Large intestine (tissue), 3 donors: Measurements from ENCODE around the gene SLC6A20. TPM values are rescaled to one million over a fixed set of nuclear protein-coding genes. Genes with fewer than 3 reads are reported as not detected.

Experiments
- DNase-seq, 2 donors: peaks; one replicate each; pipeline versions ENCODE4 v3.0.0 to v3.0.0-alpha.2; 2013
- H3K27ac ChIP-seq: one replicate; pipeline ENCODE4 v1.5.1; 2013; ENCODE audit warnings: low read length
- H3K27me3 ChIP-seq: 2 replicates; pipeline ENCODE4 v1.6.1; 2013; ENCODE audit warnings: low read length; ENCODE audit not compliant: control insufficient read depth, insufficient read depth
- H3K36me3 ChIP-seq: 2 replicates; pipeline ENCODE4 v1.6.1; 2013; ENCODE audit warnings: low read length; ENCODE audit not compliant: control insufficient read depth, insufficient read depth
- H3K4me1 ChIP-seq: one replicate; pipeline ENCODE4 v1.6.1; 2013; ENCODE audit warnings: low read length; ENCODE audit not compliant: control insufficient read depth, insufficient read depth
- H3K4me3 ChIP-seq: one replicate; pipeline ENCODE4 v1.5.1; 2013; ENCODE audit warnings: low read length
- H3K9me3 ChIP-seq: one replicate; pipeline ENCODE4 v1.6.1; 2013; ENCODE audit warnings: mild to moderate bottlenecking, low read depth, low read length, moderate library complexity; ENCODE audit not compliant: control insufficient read depth
- WGBS: methylation state at CpG from one replicate; pipeline ENCODE4 v1.1.5; 2013; ENCODE audit warnings: low lambda C conversion rate; ENCODE audit not compliant: insufficient coverage; 5-methylcytosine and 5-hydroxymethylcytosine counted together
- polyA plus RNA-seq: library from polyadenylated mRNA; unstranded; fragments of 120-200 nt; gene quantifications from one replicate; pipeline ENCODE4 v1.2.1, GENCODE V29; 2013

Gene SLC6A20
- polyA plus RNA-seq, 1 donor, result 57.4 TPM

DNA sequence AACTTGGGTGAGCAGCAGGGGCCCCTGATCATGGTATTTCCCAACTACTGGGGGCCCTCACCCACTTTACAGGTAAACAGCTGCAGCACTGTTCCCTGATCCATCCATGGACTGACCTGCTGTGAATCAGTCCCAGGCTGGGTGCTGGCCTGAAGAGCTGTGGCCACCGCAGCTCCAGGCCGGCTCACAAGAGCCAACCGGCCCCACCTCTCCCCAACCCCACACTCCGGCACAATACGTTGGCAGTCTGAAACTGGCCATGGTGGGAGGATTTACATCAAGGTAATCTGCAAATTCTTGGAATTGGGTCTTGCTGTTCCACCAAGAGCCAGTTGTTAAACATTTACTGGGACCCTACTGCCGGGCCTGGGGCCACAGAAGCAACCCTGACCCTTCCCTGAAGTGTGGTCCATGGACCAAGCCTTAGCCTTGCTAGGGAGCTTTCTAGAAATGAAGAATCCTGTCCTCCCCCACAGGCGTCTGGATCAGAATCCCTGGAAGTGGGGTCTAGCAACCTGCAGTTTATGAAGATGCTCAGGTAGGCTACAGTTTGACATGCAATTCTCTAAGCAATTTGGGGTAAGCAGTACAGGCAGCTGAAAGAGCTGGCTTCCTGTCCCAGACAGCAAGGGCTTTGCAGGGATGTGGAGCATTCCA is 3.7 kb downstream of the SLC6A20 start:
- Histone ChIP-seq H3K27ac (no peak overlapping the region), H3K4me1 (peaks cover 15% of the 10 kb centered on the region), H3K9me3 (peaks cover 5% of the 10 kb centered on the region), H3K27me3 (peaks cover 14% of the 10 kb centered on the region), H3K36me3 (no peaks in the 10 kb centered on the region), H3K4me3 (no peak overlapping the region)
- 40% methylated on average over 1 of the region's 7 CpGs for WGBS
- no peak for DNase-seq

DNA sequence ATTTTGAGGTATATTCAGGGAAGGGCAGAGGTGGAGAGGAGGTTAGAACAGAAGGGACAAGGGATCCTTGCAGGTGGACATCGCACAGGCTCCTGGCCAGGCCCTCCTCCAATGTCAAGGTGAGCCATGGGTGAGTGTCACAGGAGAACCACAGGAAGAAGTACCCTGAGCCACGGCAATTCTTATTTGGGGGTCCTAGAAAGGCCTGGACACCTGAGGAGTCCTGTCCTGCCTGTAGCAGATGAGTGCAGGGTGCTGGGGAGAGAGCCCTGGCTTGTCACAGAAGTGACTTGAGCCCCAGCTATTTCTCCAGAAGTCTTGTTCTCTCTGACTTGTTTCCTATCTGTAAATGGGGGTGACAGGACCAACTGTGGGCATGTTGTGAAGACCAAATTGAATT is 4.3 kb downstream of the SLC6A20 start:
- Histone ChIP-seq H3K4me3 (no peak overlapping the region), H3K27me3 (peaks cover 12% of the 10 kb centered on the region), H3K4me1 (peaks cover 15% of the 10 kb centered on the region), H3K9me3 (peaks cover 5% of the 10 kb centered on the region), H3K27ac (no peak overlapping the region), H3K36me3 (no peaks in the 10 kb centered on the region)
- no peak for DNase-seq
- no CpG with 5 or more reads among the region's 2 CpGs for WGBS

DNA sequence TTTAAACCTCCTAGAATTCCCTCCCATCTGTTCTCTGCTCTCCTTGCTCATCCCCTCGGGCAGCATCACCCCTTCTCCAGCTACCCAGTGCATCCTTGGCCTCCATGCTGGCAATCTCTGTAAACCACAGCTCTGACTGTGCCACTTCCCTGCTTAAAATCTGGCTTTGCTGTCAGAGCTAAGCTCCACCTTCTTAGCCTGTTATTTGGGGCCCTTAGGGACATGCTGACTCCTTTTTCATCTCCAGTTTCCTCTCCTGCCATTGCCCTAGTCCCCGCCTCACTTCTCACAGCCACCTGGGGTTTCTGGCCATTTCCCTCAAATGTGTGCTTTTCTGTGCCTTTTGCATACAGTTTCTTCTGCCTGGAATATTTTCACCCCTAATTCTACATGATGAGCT is 5.7 kb downstream of the SLC6A20 start:
- Histone ChIP-seq H3K36me3 (no peaks in the 10 kb centered on the region), H3K4me3 (no peak overlapping the region), H3K4me1 (peaks cover 17% of the 10 kb centered on the region), H3K27ac (no peak overlapping the region), H3K9me3 (no peaks in the 10 kb centered on the region), H3K27me3 (no peaks in the 10 kb centered on the region)
- 78% methylated on average over 1 of the region's 2 CpGs for WGBS
- DNase-seq, result no peak

DNA sequence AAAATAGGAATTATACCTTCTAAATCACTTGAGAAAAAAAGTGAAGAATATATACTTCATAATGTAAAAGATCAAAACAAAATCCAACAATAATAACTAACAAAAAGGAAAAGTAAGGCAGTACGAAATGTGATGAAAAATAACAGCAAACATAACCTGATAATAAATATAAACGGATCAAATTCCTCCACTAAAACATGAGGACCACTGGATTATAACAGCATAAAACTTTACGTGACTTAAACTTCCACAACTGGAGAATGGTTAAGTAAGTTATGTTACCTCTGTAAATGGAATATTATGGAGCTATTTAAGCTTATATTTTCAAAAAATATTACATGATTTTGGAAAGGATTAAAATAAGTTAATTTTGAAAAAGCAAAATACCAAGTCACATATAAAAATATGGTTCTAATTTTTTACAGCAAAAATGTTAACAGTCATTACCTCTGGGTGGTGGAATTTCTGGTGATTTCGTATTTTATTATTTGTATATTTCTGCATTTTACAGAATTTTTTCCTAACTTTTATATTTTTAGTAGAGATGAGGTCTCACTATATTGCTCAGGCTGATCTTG is 7.0 kb downstream of the SLC6A20 start:
- no peaks in the 10 kb centered on the region for H3K27me3 ChIP-seq
- peaks cover 18% of the 10 kb centered on the region for H3K4me1 ChIP-seq
- no peaks in the 10 kb centered on the region for H3K36me3 ChIP-seq
- H3K4me3 ChIP-seq, result no peak overlapping the region
- no peak overlapping the region for H3K27ac ChIP-seq
- peaks cover 4% of the 10 kb centered on the region for H3K9me3 ChIP-seq
- WGBS, result 96% methylated on average over 4 of the region's 4 CpGs
- DNase-seq, result no peak

DNA sequence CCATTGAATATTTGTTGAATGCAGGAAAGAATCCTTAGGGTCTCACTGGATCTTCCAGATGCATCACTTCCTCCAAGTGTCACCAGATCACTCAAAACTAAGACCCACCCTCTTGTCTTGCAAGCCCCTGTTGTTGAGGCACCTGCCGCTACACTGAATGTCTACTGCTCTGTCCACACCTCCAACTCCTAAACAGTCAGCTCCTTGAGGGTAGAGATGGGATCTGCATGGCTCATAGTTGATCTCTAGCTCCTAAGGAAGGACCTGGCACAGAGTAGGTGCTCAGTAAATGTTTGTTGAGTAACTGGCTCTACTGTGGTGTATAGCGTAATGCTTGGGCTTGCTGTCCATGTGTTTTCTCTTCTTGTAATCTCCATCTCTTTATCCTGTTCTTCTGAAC is 8.8 kb downstream of the SLC6A20 start:
- Histone ChIP-seq H3K36me3 (no peaks in the 10 kb centered on the region), H3K4me1 (peaks cover 22% of the 10 kb centered on the region), H3K4me3 (no peak overlapping the region), H3K27me3 (no peaks in the 10 kb centered on the region), H3K9me3 (peaks cover 4% of the 10 kb centered on the region), H3K27ac (no peak overlapping the region)
- DNase-seq, result no peak
- 100% methylated on average over 1 of the region's 2 CpGs for WGBS

DNA sequence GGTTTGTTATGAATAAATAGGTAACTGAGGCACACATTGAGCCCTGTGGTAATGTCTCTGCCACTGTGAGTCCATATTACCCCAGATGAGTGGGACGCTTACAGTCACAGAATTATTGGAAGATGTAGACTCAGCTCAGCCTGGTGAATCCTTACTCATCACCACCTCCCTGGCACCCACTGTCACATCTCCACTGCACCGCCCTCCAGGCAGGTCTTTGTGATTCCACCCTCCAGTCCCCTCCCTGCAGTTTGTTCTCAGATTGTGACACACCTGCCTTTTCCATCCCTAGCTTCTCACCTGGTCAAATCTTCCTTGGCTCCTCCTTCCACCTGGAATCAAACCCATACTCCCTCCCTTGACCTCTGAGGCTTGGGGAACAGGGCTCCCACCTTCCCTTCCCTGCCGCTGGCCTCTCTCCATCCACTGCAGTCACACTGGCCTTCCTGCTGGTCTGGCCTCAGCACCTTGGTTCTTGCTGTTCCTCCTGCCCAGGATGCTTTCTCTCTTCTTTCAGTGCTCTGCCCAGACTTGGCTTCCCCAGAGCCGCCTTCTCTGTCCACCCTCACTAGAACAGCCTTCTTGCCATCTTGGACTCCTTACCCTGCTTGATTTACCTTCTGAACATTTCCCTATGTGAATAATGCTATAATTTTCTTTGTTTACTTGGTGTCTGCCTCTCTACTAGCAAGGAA is 9.4 kb downstream of the SLC6A20 start:
- Histone ChIP-seq H3K27ac (no peak overlapping the region), H3K4me1 (peaks cover 19% of the 10 kb centered on the region), H3K4me3 (no peak overlapping the region), H3K27me3 (no peaks in the 10 kb centered on the region), H3K9me3 (peaks cover 4% of the 10 kb centered on the region), H3K36me3 (peaks cover under 1% of the 10 kb centered on the region)
- no peak for DNase-seq
- WGBS, result 100% methylated on average over 2 of the region's 4 CpGs

DNA sequence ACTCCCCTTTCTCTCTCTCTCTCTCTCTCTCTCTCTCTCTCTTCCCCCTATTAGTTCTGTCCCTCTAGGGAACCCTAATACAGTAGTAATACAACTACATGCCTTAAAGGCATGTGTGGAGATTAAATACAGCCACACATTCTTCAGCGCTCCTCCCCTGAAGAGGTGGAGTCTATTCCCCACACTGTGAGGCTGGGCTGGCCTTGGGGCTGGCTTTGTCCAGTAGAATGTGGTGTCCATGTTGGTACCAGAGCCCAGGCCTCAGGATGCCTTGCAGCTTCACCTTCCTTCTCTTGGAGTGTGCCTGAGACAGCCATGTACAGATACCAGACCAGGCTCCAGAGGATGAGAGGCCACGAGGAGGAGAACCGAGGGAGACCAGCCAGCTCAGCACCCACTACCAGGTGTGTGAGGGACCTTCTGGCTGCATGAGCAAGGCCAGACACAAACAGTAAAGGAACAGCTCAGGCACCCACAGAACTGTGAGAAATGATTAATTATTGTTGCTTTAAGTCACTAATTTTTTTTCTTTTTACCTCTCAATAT is 10.7 kb downstream of the SLC6A20 start:
- no peak for DNase-seq
- Histone ChIP-seq H3K9me3 (peaks cover 4% of the 10 kb centered on the region), H3K36me3 (peaks cover 6% of the 10 kb centered on the region), H3K4me1 (peaks cover 23% of the 10 kb centered on the region), H3K27me3 (no peaks in the 10 kb centered on the region), H3K4me3 (no peak overlapping the region), H3K27ac (no peak overlapping the region)
- WGBS, result no CpG with 5 or more reads among the region's 3 CpGs

DNA sequence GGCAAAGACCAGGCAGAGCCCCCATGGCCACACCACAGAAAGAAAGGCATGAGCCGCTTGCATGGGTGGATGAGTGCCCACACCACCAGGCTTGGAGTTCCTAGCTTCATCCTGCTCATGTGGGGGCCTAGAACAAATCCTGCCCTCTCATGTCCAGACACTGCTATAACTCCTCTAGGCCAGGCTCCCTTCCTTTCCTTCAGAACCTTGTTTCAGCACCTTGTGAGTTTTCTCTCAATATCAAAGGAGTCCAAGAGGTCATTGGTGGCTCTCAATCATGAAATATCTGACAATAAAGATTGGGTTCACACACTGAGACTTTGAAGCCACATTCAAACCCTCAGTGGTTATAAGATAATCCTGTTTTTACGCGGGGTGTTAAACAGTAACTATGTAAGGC is 12.7 kb downstream of the SLC6A20 start:
- H3K27ac ChIP-seq, result peak overlapping the region; percentile 83
- peak; percentile 71 to 88 for DNase-seq
- H3K9me3 ChIP-seq, result peaks cover 4% of the 10 kb centered on the region
- H3K4me1 ChIP-seq, result peaks cover 43% of the 10 kb centered on the region
- H3K4me3 ChIP-seq, result no peak overlapping the region
- H3K27me3 ChIP-seq, result no peaks in the 10 kb centered on the region
- WGBS, result no CpG with 5 or more reads among the region's 3 CpGs
- peaks cover 18% of the 10 kb centered on the region for H3K36me3 ChIP-seq

DNA sequence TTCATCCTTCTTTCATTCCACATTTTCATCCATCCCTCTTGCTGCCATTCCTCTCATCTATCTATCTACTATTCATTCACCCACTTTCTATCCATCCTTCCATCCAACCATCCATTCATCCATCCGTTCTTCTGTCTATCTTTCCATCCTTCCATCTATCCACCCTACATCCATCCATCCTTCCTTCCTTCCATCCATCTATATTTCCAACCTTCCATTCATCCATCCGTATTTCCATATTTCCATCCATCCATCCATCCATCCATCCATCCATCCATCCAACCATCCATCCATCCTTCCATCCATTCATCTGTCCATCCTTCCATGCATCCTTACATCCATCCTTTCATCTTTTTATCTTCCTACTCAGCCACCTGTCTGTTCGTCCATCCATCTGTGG is 14.0 kb downstream of the SLC6A20 start:
- Histone ChIP-seq H3K9me3 (peaks cover 4% of the 10 kb centered on the region), H3K36me3 (peaks cover 18% of the 10 kb centered on the region), H3K27ac (no peak overlapping the region), H3K27me3 (no peaks in the 10 kb centered on the region), H3K4me3 (no peak overlapping the region), H3K4me1 (peaks cover 55% of the 10 kb centered on the region)
- DNase-seq, result no peak
- 100% methylated on average over 3 of the region's 3 CpGs for WGBS

DNA sequence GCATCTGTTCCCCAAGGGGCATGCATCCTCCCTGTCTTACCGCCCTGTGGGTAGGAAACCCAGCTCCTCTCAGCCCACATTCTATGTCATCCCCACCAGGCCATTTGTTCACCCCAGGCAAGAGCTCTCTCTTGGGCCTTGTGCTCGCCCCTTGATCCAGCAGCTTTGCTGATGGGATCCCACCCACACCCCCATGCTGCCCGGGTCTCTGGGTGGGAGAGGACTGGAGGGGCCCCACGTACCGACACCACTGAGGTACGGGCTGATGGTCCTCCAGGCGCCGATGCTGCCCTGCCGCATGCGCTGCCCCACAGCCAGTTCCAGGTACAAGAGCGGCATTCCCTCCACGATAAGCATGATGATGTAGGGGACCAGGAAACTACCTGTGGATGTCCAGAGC is 14.5 kb downstream of the SLC6A20 start:
- DNase-seq, result no peak
- Histone ChIP-seq H3K4me1 (peaks cover 61% of the 10 kb centered on the region), H3K27me3 (no peaks in the 10 kb centered on the region), H3K9me3 (peaks cover 4% of the 10 kb centered on the region), H3K4me3 (no peak overlapping the region), H3K36me3 (peaks cover 18% of the 10 kb centered on the region), H3K27ac (no peak overlapping the region)
- no CpG with 5 or more reads among the region's 12 CpGs for WGBS
